GM12891 (cell line): ENCODE measurements around the gene CLSTN3.

Source experiments
- DNase-seq: peaks from one replicate; pipeline ENCODE4 v3.0.0; 2011; ENCODE audit warnings: low spot score; ENCODE audit not compliant: insufficient read length
- FAIRE-seq: peaks from 2 replicates; lab custom pipeline; 2011; peaks lifted over from hg19 to GRCh38; lab: Jason Lieb, UNC
- PAX5 ChIP-seq: IDR thresholded peaks from 2 replicates; pipeline ENCODE4 v1.6.1; 2011; ENCODE audit warnings: low read length, moderate library complexity, mild to moderate bottlenecking; ENCODE audit not compliant: insufficient read depth, severe bottlenecking
- POLR2A ChIP-seq: IDR thresholded peaks from 2 replicates; pipeline ENCODE4 v1.6.1; 2011; ENCODE audit warnings: low read depth, low read length, control low read depth
- POLR2AphosphoS5 ChIP-seq: IDR thresholded peaks from 2 replicates; pipeline ENCODE4 v1.6.1; 2011; ENCODE audit warnings: low read depth, low read length, control low read depth
- POU2F2 ChIP-seq: IDR thresholded peaks from 2 replicates; pipeline ENCODE4 v1.6.1; 2011; ENCODE audit warnings: low read depth, mild to moderate bottlenecking, control low read depth, low read length, moderate library complexity
- SPI1 ChIP-seq: IDR thresholded peaks from 2 replicates; pipeline ENCODE4 v1.6.1; 2011; ENCODE audit warnings: low read depth, low read length, control low read depth
- TAF1 ChIP-seq: IDR thresholded peaks from 2 replicates; pipeline ENCODE4 v1.6.1; 2011; ENCODE audit warnings: low read depth, low read length, control low read depth

Gene CLSTN3

DNA sequence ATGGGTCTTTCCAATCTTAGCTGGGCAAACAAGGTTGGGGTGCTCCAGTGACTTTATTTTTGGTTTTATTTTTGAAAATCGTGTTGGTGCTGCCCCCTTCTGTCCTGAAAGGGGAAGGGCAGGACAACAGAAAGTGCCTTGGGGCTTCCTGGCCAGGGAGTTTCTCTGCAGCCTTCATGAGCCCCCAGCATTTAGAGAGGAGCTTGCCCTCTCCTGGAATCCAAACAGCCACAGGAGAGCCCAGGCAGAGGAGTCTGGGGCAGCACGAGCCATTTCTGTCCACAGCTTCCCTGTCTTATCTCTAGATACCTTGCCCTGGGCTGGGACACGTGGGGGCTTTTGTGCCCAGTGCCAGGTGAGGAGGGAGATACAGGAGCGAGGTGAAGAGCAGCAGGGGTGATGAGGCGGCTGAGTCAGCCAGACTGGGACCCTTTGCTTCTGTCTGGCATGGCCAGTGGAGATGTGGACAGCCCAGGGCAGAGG is 16.7 kb upstream of the CLSTN3 start:
- DNase-seq (no peak), FAIRE-seq (peak; percentile 74)
- no peak for TF ChIP-seq POU2F2

DNA sequence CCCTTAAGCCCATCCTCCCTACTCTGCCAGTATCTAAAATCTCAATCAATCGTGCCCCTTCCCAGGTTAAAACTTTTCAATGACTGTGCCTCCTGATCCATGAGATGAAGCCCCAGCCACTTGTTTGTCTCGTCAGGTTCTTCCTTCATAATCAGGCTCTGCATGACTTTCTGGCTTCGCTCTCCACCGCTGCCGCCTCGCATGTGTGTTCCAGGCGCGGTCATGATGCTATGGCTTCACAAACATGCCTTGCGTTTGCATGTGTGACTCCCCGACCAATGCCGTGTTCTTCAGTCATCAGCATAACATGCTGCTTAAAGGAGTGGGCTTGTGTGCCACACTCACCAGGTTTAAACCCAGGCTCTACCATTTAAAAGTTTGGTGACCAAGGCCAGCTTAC is 16.2 kb upstream of the CLSTN3 start:
- DNase-seq = no peak
- TF ChIP-seq TAF1 (no peak), POLR2A (no peak), POU2F2 (no peak), PAX5 (no peak), SPI1 (no peak), POLR2AphosphoS5 (no peak)
- no peak for FAIRE-seq

DNA sequence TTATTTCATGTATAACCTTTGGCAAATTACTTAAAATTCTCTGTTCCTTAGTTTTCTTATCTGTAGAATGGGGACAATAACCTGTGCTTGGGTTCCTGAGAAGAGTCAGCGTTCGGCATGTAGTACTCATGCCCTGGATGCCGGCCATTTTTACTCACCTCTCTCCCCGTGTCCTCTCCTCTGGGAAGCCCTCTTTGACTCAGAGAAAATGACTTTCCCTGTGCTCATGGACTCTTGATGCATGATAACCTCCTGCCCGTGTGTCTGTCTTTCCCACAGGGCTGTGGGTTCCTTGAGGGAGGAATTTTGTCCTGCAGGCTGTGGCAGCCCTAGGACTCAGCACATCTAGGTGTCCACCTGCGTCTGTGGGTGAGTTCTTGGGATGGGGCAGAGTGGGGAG is 15.3 kb upstream of the CLSTN3 start:
- TF ChIP-seq PAX5 (no peak), POLR2A (no peak), POLR2AphosphoS5 (no peak), SPI1 (no peak), TAF1 (no peak), POU2F2 (no peak)
- FAIRE-seq = no peak
- DNase-seq = no peak

DNA sequence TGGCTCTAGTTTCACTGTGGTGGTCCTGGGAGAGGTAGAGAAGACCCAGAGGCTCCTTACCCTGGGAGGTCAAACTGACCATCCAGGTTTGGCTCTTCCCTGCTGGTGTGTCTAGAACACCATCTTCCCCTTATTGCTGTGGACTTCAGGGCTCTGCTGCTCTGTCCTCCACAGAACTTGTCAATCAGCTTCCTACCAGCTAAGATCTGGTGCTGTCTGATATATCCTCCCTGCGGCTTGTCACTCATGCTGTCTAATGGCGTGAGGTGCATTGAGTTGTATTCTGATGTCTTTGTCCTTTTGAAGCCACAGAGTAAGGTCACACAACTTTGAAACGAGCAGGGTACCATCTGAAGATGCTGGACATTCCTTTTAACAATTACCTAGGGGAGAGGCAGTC is 14.0 kb upstream of the CLSTN3 start:
- no peak for TF ChIP-seq POLR2A
- no peak for TF ChIP-seq POU2F2
- TF ChIP-seq TAF1 = no peak
- TF ChIP-seq POLR2AphosphoS5 = no peak
- TF ChIP-seq SPI1 = no peak
- no peak for TF ChIP-seq PAX5
- DNase-seq = no peak
- FAIRE-seq = no peak

DNA sequence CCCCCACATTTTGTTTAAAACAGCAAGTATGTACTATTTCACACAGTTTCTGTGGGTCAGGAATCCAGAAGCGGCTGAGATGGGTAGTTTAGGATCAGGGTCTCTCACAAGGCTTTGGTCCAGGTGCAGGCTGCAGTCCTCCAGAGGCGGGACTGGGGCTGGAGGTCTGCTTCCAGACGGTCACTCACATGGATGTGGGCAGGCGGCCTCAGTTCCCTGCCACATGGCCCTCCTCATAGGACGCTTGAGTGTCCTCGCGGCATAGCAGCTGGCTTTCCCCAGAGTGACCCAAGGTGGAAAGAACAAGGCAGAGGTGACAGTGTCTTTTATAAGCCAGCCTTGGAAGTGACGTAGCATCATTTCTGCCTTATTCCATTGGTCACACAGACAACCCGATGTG is 13.3 kb upstream of the CLSTN3 start:
- no peak for DNase-seq
- TF ChIP-seq PAX5 (no peak), SPI1 (no peak), POLR2A (no peak), POU2F2 (no peak), TAF1 (no peak), POLR2AphosphoS5 (no peak)
- FAIRE-seq = no peak

DNA sequence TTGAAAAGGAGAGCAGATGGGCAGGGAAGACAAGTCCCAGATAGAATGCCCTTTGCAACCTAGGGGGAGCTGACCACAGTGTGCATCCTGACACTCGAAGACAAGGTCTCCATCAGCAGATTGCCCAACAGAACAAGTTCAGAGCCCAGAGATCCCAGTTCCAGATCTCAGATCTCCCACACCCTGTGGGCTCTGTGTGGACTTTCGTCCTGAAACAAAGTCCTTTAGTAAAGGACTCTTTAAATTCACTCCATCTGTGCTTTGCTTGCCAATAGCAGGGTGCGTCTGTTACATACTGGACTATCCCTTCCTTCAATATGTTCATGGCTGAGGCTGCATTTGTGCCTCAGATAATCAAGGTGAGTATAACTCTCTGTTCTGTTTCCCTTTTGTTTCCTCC is 12.5 kb upstream of the CLSTN3 start:
- TF ChIP-seq POU2F2 = no peak
- TF ChIP-seq TAF1 = no peak
- TF ChIP-seq SPI1 = no peak
- TF ChIP-seq PAX5 = no peak
- TF ChIP-seq POLR2A = no peak
- no peak for TF ChIP-seq POLR2AphosphoS5
- FAIRE-seq (no peak), DNase-seq (no peak)

DNA sequence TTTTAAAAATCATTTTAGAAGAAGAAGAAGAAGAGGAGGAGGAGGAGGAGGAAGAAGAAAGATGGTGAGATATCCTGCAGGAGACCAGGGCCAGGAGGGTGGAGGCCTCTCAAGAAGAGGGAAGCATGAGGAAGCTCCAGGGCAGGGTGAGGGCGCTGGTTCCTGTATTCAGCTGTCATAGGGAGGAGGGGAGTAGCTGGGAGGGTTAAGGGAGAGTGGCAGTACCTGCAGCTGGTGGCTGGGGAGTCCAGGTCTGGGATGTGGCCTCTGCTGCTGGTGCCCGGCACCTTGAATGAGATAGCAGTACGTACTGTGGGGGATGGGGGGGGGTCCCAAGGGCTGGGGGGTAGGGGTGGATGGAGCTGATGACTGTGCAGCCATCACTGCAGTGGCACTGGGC is 11.3 kb upstream of the CLSTN3 start:
- FAIRE-seq = no peak
- DNase-seq = no peak
- no peak for TF ChIP-seq PAX5
- TF ChIP-seq SPI1 = no peak
- no peak for TF ChIP-seq POU2F2
- TF ChIP-seq POLR2AphosphoS5 = no peak
- no peak for TF ChIP-seq TAF1
- TF ChIP-seq POLR2A = no peak

DNA sequence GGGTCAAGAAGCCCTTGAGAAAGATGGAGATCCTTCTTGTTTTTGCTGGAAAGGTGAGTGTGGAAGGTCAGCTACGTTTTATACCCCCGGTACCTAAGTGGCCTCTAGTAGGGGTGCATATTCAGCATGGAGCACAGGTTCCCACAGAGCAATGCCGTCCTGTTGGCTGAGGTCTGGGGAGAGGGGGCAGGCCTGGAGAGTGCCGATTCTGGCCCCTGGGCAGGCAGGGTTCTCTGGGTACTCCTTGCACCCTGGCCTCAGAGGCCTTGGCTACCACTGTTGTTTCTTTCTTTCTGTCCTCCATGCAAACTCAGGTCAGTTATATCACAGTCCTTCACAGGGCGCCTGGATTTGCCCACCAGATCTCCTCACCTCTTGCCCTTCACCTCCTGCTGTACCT is 10.0 kb upstream of the CLSTN3 start:
- DNase-seq (no peak), FAIRE-seq (no peak)
- TF ChIP-seq TAF1 = no peak
- no peak for TF ChIP-seq SPI1
- no peak for TF ChIP-seq POU2F2
- TF ChIP-seq PAX5 = no peak
- no peak for TF ChIP-seq POLR2A
- TF ChIP-seq POLR2AphosphoS5 = no peak

DNA sequence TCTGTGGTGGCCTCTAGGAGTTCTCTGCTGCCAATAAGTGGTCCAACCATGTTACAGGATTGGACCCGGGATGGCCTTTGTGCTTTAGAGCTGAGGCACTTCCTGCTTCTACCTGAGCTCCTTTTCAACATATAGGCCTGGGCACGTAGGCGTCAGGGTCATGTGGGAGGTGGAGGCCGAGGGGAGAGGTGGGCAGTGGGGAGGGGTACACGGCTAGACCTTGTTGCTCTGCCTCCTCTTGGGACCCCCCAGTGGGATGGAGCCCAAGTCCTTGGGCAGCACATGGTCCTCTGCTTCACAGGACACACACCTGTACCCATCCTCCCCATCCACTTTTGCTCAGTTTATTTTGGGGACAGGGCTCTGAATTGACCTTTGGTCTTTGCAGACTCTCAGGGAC is 8.8 kb upstream of the CLSTN3 start:
- no peak for TF ChIP-seq SPI1
- TF ChIP-seq TAF1 = no peak
- no peak for TF ChIP-seq POU2F2
- no peak for TF ChIP-seq POLR2AphosphoS5
- TF ChIP-seq PAX5 = no peak
- no peak for TF ChIP-seq POLR2A
- no peak for FAIRE-seq
- DNase-seq = no peak

DNA sequence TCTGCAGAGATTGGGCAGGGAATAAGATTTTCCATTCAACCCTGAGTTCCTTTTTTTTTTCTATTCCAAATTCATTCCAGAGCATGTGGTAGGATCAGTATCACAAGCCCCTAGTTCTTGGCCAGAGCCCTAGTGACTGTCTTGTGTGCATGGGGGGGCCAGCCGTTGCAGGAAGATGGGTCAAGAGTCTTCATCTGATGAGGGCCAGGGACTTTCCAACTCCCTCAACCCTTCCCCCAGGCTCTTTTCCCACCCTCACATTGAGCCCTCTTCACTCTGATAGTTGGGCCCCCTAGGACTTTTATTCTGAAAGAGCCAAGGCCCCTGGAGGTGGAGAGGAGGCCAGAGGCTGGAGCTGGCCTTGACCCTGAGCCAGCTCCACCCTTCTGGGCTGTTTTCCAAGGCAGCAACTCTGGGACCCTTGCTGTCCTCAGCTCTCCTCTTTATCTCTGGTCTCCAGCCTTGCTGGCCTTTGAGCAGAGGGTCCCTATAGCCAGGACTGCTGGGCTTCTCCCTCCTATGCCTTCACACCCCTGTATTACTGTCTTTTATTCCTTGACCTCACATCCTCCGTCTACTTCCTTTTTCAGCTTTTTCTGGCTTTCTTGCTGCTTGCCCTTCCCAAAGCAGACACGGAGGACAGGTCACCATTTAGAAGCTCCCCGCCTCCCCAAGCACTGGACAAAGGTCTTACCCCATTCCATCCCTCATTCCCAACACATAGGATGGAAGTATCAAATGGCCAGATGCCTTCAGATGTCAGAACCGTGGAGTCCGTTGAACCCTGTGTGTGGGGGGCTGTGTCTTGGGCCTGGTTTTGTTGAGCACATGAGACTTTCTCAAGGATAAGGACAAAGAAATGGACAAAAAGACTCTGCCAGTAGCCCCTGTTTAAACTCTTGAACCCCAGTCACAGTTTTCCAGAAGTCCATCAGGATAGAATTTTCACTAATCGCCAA is 7.1 kb upstream of the CLSTN3 start:
- no peak for TF ChIP-seq SPI1
- no peak for TF ChIP-seq POU2F2
- no peak for TF ChIP-seq PAX5
- no peak for TF ChIP-seq POLR2A
- TF ChIP-seq TAF1 = no peak
- TF ChIP-seq POLR2AphosphoS5 = no peak
- FAIRE-seq (no peak), DNase-seq (no peak)
